Fibroblast of villous mesenchyme (primary cell): Measurements from ENCODE around the gene PRKD1. TPM values are rescaled to one million over a fixed set of nuclear protein-coding genes. Genes with fewer than 3 reads are reported as not detected.
"Not testable (repeated sequence)": the region's sequence is repeated elsewhere in the genome, so short reads cannot be mapped to it uniquely, and the experiment has no call there.

Experiments
- DNase-seq: peaks from one replicate; pipeline ENCODE4 v3.0.0-alpha.2; 2010; ENCODE audit warnings: low read depth
- H3K4me3 ChIP-seq: 2 replicates; pipeline ENCODE4 v1.5.1; 2011; ENCODE audit warnings: low read depth, mild to moderate bottlenecking, low read length
- total RNA-seq: library from RNA; depleted of rRNA; stranded (reverse); fragments of >200 nt; gene quantifications from 2 replicates; pipeline ENCODE4 v1.2.3, GENCODE V29; 2012
- TF ChIP-seq, protein P1 (sequence below): IDR thresholded peaks from 2 replicates; pipeline ENCODE4 v1.5.1; 2012; ENCODE audit warnings: low read depth, mild to moderate bottlenecking, low read length; ENCODE audit not compliant: insufficient read depth

The PRKD1 gene
- total RNA-seq, 1 donor = 13.8 TPM

DNA sequence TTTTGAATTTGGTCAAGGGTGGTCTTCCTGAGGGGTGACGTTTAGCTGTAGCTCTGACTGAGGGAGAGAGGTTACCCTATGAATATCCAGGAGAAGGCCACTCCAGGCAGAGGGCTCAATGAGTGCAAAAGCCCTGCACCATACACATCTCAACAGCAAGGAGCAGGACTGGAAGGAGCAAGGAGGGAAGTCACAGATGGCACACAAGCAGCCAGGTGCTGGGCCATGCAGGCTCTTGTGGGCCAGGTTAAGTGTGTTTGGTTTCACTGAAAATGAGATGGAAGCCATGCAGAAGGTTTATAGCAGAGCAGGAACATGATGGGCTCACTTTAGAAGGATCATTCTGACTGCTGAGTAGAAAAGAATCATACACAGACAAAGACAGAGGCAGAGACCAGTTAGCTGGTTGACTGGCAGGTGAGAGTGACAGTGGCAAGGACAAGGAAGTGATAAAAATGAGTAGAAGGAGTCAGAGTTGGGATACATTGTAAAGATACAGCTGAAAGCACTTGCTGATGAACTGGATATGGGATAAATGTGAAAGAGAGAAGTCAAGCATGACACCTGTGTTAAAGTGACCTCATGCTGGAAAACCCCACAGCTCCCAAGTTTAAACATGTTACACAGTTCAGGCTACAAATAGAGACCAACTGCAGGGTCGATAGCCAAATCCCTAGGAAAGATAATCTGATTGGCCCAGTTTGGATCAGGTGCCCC, 81.2 kb downstream of the PRKD1 start:
- TF ChIP-seq, protein P1, sequence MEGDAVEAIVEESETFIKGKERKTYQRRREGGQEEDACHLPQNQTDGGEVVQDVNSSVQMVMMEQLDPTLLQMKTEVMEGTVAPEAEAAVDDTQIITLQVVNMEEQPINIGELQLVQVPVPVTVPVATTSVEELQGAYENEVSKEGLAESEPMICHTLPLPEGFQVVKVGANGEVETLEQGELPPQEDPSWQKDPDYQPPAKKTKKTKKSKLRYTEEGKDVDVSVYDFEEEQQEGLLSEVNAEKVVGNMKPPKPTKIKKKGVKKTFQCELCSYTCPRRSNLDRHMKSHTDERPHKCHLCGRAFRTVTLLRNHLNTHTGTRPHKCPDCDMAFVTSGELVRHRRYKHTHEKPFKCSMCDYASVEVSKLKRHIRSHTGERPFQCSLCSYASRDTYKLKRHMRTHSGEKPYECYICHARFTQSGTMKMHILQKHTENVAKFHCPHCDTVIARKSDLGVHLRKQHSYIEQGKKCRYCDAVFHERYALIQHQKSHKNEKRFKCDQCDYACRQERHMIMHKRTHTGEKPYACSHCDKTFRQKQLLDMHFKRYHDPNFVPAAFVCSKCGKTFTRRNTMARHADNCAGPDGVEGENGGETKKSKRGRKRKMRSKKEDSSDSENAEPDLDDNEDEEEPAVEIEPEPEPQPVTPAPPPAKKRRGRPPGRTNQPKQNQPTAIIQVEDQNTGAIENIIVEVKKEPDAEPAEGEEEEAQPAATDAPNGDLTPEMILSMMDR = no peak
- no peak overlapping the region for H3K4me3 ChIP-seq
- DNase-seq = no peak

DNA sequence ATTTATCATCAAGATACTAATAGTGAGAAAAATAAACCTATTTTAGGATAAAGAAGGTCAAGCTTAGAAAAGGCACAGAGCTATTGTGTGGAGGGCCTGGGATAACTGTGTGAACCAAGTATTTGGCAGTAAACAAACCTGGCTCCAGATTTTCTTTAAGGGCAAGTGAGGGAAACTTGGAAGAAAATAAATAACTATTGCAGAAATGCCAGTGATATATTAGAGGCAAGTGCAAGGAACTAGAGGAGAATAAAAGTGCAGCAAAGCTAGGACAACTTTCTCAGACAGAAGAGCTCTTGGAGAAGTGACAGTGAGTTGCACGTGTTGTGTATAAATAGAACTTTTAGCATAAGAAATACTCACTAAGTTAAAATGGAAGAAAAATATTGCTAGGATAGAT, 83.7 kb downstream of the PRKD1 start:
- no peak for DNase-seq
- H3K4me3 ChIP-seq = no peak overlapping the region
- TF ChIP-seq, protein P1 = no peak

DNA sequence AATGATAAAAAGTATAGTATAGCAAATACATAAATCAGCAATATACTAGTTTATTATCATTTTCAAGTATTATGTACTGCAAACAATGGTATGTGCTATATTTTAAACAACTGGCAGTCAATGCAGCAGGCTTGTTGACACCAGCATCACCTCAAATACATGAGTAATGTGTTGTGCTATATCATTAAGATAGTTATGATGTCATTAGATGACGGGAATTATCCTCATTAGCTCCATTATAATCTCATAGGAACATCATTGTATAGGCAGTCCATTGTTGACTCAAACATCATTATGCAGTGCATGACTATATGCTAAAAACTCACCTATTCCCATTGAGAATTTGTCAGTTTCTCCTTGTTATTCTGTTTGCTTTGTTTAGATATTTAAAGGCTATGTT, 85.4 kb downstream of the PRKD1 start:
- TF ChIP-seq, protein P1 = no peak
- DNase-seq = no peak
- no peak overlapping the region for H3K4me3 ChIP-seq

DNA sequence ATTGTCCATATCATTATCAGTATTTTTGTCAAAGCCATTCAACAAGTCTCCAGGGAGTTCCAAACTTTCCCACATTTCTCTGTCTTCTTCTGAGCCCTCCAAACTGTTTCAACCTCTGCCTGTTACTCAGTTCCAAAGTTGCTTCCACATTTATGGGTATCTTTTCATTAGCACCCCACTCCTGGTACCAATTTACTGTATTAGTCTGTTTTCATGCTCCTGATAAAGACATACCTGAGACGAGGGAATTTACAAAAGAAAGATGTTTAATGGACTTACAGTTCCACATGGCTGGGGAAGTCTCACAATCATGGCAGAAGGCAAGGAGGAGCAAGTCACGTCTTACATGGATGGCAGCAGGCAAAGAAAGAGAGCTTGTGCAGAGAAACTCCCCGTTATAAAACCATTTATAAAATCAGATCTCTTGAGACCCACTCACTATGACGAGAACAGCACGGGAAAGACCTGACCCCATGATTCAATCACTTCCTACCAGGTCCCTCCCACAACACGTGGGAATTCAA, 87.2 kb downstream of the PRKD1 start:
- not testable (repeated sequence) for DNase-seq, H3K4me3 ChIP-seq

DNA sequence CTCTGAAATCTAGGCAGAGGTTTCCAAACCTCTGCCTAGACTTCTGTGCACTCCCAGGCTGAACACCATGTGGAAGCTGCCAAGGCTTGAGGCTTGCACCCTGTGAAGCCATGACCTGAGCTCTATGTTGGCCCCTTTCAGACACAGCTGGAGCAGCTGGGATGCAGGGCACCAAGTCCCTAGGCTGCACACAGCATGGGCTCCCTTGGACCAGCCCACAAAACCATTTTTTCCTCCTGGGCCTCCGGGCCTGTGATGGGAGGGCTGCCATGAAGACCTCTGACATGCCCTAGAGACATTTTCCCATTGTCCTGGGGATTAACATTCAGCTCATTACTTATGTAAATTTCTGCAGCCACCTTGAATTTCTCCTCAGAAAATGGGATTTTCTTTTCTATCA, 88.0 kb downstream of the PRKD1 start:
- DNase-seq, H3K4me3 ChIP-seq: not testable (repeated sequence)

DNA sequence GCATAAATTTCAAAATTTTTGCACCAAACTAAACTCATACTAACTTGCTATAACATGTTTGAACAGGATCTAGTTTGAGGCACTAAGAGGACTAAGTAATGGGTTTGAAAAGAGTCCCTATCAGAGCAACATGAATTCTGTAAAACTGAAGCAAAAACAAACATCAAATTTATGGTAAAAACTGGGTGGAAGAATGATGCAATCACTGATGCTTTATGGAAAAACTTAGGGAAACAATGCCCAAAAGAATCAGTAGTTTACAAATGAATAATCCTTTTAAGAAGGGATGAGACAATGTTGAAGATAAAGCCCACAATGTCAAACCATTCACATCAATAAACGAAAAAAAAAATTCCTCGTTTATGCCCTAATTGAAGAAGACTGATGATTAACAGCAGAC, 88.9 kb downstream of the PRKD1 start:
- H3K4me3 ChIP-seq = no peak overlapping the region
- TF ChIP-seq, protein P1 = no peak
- DNase-seq = no peak

DNA sequence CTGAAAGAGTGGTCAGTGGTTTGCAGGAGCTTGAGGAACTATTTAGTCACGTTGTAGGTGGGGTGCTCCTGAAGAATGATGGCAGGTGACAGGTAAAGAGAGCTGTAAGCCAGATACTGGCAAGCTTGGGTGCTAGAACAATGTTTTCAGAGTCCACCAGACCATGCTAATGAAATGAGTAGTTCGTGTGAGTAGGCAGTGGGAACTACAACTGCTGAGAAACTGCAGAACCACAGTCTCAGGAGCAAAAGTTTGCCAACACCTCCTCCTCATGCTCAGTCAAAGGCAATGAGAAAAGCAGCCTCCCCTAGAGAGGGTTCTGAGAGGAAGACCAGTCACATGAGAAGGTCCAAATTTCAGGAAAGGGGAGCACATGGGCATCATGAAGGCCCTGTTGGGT, 91.3 kb downstream of the PRKD1 start:
- TF ChIP-seq, protein P1 = no peak
- no peak overlapping the region for H3K4me3 ChIP-seq
- DNase-seq = no peak

DNA sequence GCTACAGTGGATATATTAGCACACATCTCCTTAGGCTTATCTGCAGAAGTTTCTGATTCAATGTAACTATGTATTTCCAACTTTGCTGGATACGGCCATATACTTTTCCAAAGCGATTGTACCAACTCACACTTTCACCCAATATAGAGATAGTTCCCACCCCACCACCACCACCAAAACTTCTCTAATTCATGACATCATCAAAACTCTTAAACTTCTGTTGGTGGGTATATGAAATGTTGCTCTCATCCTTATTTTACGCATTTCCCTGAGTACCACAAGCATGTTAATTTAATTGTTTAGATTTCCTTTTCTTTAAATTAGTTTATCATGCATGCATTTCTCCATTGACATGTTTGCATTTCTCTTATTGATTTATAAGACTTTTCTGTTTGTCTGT, 95.6 kb downstream of the PRKD1 start:
- TF ChIP-seq, protein P1 = no peak
- no peak for DNase-seq
- H3K4me3 ChIP-seq = no peak overlapping the region
